ENCODE measurements around the gene SPATA16. TPM values are rescaled to one million over a fixed set of nuclear protein-coding genes. Genes with fewer than 3 reads are reported as not detected.
"Not testable (repeated sequence)": the region's sequence is repeated elsewhere in the genome, so short reads cannot be mapped to it uniquely, and the experiment has no call there.

SPATA16 gene
- total RNA-seq, 2 donors from 2014 or later, result not detected

- Histone ChIP-seq H3K4me3 (no peak overlapping the region), H3K9me3 (no peaks in the 10 kb centered on the region), H3K4me1 (no peaks in the 10 kb centered on the region), H3K27me3 (no peaks in the 10 kb centered on the region), H3K36me3 (no peaks in the 10 kb centered on the region), H3K27ac (no peak overlapping the region)
- TF ChIP-seq CTCF (IDR thresholded peaks at IDR 0.05), result no peak
- DNase-seq (ENCODE audit: low spot score), result no peak
Observed at GRCh38 chr3:172882563-172882962, 258.5 kb downstream of the SPATA16 start.

GRCh38 chr3:172879381-172879780 lies 261.7 kb downstream of the SPATA16 start:
- H3K4me3 ChIP-seq; H3K4me1 ChIP-seq; DNase-seq (ENCODE audit: low spot score); H3K36me3 ChIP-seq; H3K27ac ChIP-seq; H3K9me3 ChIP-seq; H3K27me3 ChIP-seq: not testable (repeated sequence)

- Histone ChIP-seq H3K36me3 (no peaks in the 10 kb centered on the region), H3K4me1 (no peaks in the 10 kb centered on the region), H3K27ac (no peak overlapping the region), H3K9me3 (no peaks in the 10 kb centered on the region), H3K27me3 (no peaks in the 10 kb centered on the region), H3K4me3 (no peak overlapping the region)
- no peak for DNase-seq (ENCODE audit: low spot score)
- TF ChIP-seq CTCF (IDR thresholded peaks at IDR 0.05), result no peak
Observed at GRCh38 chr3:172877011-172877410, 264.0 kb downstream of the SPATA16 start.

GRCh38 chr3:172876297-172876696 lies 264.7 kb downstream of the SPATA16 start:
- no peaks in the 10 kb centered on the region for H3K4me1 ChIP-seq
- no peaks in the 10 kb centered on the region for H3K36me3 ChIP-seq
- H3K27me3 ChIP-seq, result no peaks in the 10 kb centered on the region
- TF ChIP-seq CTCF (IDR thresholded peaks at IDR 0.05), result no peak
- DNase-seq (ENCODE audit: low spot score), result no peak
- no peak overlapping the region for H3K4me3 ChIP-seq
- no peak overlapping the region for H3K27ac ChIP-seq
- H3K9me3 ChIP-seq, result no peaks in the 10 kb centered on the region

- no peak for DNase-seq (ENCODE audit: low spot score)
- no peak overlapping the region for H3K4me3 ChIP-seq
- no peak overlapping the region for H3K27ac ChIP-seq
- TF ChIP-seq CTCF (IDR thresholded peaks at IDR 0.05), result no peak
- no peaks in the 10 kb centered on the region for H3K9me3 ChIP-seq
- no peaks in the 10 kb centered on the region for H3K36me3 ChIP-seq
- H3K27me3 ChIP-seq, result no peaks in the 10 kb centered on the region
- H3K4me1 ChIP-seq, result no peaks in the 10 kb centered on the region
Observed at GRCh38 chr3:172875039-172875438, 266.0 kb downstream of the SPATA16 start.

- Histone ChIP-seq H3K36me3 (no peaks in the 10 kb centered on the region), H3K9me3 (no peaks in the 10 kb centered on the region), H3K27ac (no peak overlapping the region), H3K4me1 (peaks cover 0 to 7% of the 10 kb centered on the region in 2 donors), H3K27me3 (no peaks in the 10 kb centered on the region), H3K4me3 (no peak overlapping the region)
- no peak for DNase-seq (ENCODE audit: low spot score)
- no peak for TF ChIP-seq CTCF (IDR thresholded peaks at IDR 0.05)
Observed at GRCh38 chr3:172869784-172870518, 271.1 kb downstream of the SPATA16 start.

All from right atrium auricular region (tissue), 2 donors.